ENCODE measurements around the gene HMGA1.

DNA sequence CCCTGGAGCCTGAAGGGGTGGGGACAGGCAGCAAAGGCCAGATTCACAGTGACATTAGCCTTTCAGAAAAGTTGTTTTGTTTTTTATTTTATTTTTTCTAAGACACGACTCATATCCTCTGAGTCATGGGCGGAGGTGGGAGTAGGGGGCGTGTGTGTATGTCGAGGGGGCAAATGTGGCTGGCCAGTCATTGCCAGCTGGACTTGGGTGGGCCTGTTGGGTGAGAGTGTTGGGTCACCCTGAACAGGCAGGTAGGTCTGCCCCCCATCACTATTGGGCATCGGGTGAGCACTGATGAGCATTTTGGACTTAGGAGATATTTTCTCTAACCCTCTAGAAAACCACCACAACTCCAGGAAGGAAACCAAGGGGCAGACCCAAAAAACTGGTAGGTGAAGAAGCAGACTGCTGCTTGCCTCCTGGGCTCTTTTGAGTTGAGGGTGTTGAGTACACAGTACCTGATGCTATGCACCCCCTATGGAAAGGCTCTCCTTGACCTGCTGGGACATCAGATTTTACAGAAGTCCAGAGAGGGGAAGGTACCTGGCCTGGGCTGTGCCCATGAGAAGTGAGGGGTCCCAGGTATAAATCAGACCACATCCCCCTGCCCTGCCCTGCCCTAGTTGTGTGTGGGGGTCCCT, 6.6 kb downstream of the HMGA1 start:
- no peak for TF ChIP-seq SMC3 (IDR thresholded peaks at IDR 0.05; ENCODE audit: low read depth, low read length)
- TF ChIP-seq MXI1 (IDR thresholded peaks at IDR 0.05; ENCODE audit: low read depth, low read length), result no peak
- TF ChIP-seq POLR2AphosphoS5 (IDR thresholded peaks at IDR 0.05; ENCODE audit: low read depth, low read length), result no peak
- TF ChIP-seq, protein P1, sequence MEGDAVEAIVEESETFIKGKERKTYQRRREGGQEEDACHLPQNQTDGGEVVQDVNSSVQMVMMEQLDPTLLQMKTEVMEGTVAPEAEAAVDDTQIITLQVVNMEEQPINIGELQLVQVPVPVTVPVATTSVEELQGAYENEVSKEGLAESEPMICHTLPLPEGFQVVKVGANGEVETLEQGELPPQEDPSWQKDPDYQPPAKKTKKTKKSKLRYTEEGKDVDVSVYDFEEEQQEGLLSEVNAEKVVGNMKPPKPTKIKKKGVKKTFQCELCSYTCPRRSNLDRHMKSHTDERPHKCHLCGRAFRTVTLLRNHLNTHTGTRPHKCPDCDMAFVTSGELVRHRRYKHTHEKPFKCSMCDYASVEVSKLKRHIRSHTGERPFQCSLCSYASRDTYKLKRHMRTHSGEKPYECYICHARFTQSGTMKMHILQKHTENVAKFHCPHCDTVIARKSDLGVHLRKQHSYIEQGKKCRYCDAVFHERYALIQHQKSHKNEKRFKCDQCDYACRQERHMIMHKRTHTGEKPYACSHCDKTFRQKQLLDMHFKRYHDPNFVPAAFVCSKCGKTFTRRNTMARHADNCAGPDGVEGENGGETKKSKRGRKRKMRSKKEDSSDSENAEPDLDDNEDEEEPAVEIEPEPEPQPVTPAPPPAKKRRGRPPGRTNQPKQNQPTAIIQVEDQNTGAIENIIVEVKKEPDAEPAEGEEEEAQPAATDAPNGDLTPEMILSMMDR (IDR thresholded peaks at IDR 0.05), result no peak
- TF ChIP-seq EZH2phosphoT487 (IDR thresholded peaks at IDR 0.05; ENCODE audit: borderline replicate concordance, low read depth), result no peak
- no peak for TF ChIP-seq CHD2 (IDR thresholded peaks at IDR 0.05; ENCODE audit: low read length, partially characterized antibody)
- peak; percentile 72 for TF ChIP-seq JUND (IDR thresholded peaks at IDR 0.05)
- TF ChIP-seq SIN3A (IDR thresholded peaks at IDR 0.05; ENCODE audit: borderline replicate concordance, low read depth, low read length), result no peak
- TF ChIP-seq, protein P2, sequence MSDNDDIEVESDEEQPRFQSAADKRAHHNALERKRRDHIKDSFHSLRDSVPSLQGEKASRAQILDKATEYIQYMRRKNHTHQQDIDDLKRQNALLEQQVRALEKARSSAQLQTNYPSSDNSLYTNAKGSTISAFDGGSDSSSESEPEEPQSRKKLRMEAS (IDR thresholded peaks at IDR 0.05; ENCODE audit: low read depth), result no peak
